Hematopoietic multipotent progenitor cell treated with erythropoietin and hydrocortisone succinate and interleukin-3 and kit ligand, for 6 days (in vitro differentiated cells): Measurements from ENCODE around the gene KHDRBS1.
A peak's percentile ranks its signal among the peaks of the same experiment; 100 is the strongest.
"Not testable (repeated sequence)": the region's sequence is repeated elsewhere in the genome, so short reads cannot be mapped to it uniquely, and the experiment has no call there.

Source experiments
- DNase-seq: peaks from one replicate; pipeline ENCODE4 v3.0.0-alpha.2; 2015

The KHDRBS1 gene

GRCh38 chr1:32013386-32014198, at the start of gene KHDRBS1:
Gene KHDRBS1 (plus strand): TSS chr1:32013868. CDS start chr1:32013996, 128 bp downstream.
- peak; percentile 99 for DNase-seq

- no peak for DNase-seq
Measured at GRCh38 chr1:31970873-31971272, 42.8 kb upstream of the KHDRBS1 start.

GRCh38 chr1:31976401-31976800, 37.3 kb upstream of the KHDRBS1 start:
- DNase-seq: no peak

- DNase-seq: peak; percentile 57
Measured at GRCh38 chr1:31977385-31978131, 36.1 kb upstream of the KHDRBS1 start.

GRCh38 chr1:31978843-31979400, 34.7 kb upstream of the KHDRBS1 start:
- DNase-seq: no peak

GRCh38 chr1:31980835-31981455, 32.7 kb upstream of the KHDRBS1 start:
- DNase-seq: no peak

- DNase-seq: no peak
Measured at GRCh38 chr1:31981456-31981839, 32.2 kb upstream of the KHDRBS1 start.

GRCh38 chr1:31981972-31982371, 31.7 kb upstream of the KHDRBS1 start:
- DNase-seq: no peak

GRCh38 chr1:31984419-31985347, 29.0 kb upstream of the KHDRBS1 start:
- no peak for DNase-seq

- peak; percentile 21 for DNase-seq
Measured at GRCh38 chr1:31985430-31985829, 28.2 kb upstream of the KHDRBS1 start.

- no peak for DNase-seq
Measured at GRCh38 chr1:31987135-31987619, 26.5 kb upstream of the KHDRBS1 start.

- no peak for DNase-seq
Measured at GRCh38 chr1:31989964-31990363, 23.7 kb upstream of the KHDRBS1 start.

- DNase-seq: no peak
Measured at GRCh38 chr1:31991182-31991581, 22.5 kb upstream of the KHDRBS1 start.

- no peak for DNase-seq
Measured at GRCh38 chr1:31995263-31995662, 18.4 kb upstream of the KHDRBS1 start.

GRCh38 chr1:31996121-31996520, 17.5 kb upstream of the KHDRBS1 start:
- DNase-seq: not testable (repeated sequence)

GRCh38 chr1:32001863-32002262, 11.8 kb upstream of the KHDRBS1 start:
- no peak for DNase-seq

- not testable (repeated sequence) for DNase-seq
Measured at GRCh38 chr1:32002285-32002684, 11.4 kb upstream of the KHDRBS1 start.

- DNase-seq: no peak
Measured at GRCh38 chr1:32005522-32005921, 8.1 kb upstream of the KHDRBS1 start.

GRCh38 chr1:32007591-32007940, 6.1 kb upstream of the KHDRBS1 start:
- DNase-seq: no peak

- DNase-seq: no peak
Measured at GRCh38 chr1:32010246-32010645, 3.4 kb upstream of the KHDRBS1 start.

- no peak for DNase-seq
Measured at GRCh38 chr1:32012709-32013385, 821 bp upstream of the KHDRBS1 start.
